Bronchial epithelial cell (primary cell): ENCODE results near the gene NUAK2. TPM values are rescaled to one million over a fixed set of nuclear protein-coding genes. Genes with fewer than 3 reads are reported as not detected.

Experiments
- DNase-seq: peaks from one replicate; pipeline ENCODE4 v3.0.0-alpha.2; 2010; ENCODE audit warnings: low read depth
- FAIRE-seq: peaks from 2 replicates; lab custom pipeline; 2011; peaks lifted over from hg19 to GRCh38; lab: Jason Lieb, UNC
- H3K27me3 ChIP-seq: 2 replicates; pipeline ENCODE4 v1.5.1; 2011; ENCODE audit warnings: low read length; ENCODE audit not compliant: control insufficient read depth, insufficient read depth
- H3K36me3 ChIP-seq: 2 replicates; pipeline ENCODE4 v1.5.1; 2011; ENCODE audit warnings: low read length; ENCODE audit not compliant: control insufficient read depth, insufficient read depth
- H3K4me3 ChIP-seq: 2 replicates; pipeline ENCODE4 v1.5.1; 2011; ENCODE audit warnings: mild to moderate bottlenecking, low read depth, low read length, control low read depth
- CTCF ChIP-seq: IDR thresholded peaks from 2 replicates; pipeline ENCODE4 v1.5.1; 2011; ENCODE audit warnings: mild to moderate bottlenecking, moderate library complexity, low read length, control low read depth, inconsistent platforms; ENCODE audit not compliant: insufficient read depth, severe bottlenecking
- total RNA-seq: library from RNA; depleted of rRNA; stranded (reverse); fragments of >200 nt; gene quantifications from 2 replicates; pipeline ENCODE4 v1.2.1, GENCODE V29; 2014

Gene NUAK2
- total RNA-seq, 1 donor from 2014 or later = 3.9 TPM

DNA sequence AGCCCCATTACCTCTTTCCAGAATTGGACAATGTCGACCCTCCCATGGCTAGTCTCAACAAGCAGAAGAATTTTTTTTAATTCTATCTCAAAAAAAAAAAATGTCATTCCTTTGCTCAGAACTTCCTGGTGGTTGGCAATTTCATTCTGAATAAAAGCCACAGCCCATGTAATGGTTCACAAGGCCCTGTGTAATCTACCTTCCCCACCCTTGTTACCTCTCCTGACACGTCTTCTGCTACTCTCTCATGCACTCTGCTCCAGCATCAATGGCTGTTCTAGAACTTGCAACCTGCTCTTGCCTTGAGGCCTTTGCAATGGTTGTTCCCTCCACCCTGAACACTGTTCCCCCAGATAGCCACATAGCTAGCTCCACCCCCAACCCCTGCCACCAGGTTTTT lies 25.4 kb downstream of the NUAK2 start:
- no peak overlapping the region for H3K4me3 ChIP-seq
- FAIRE-seq (no peak), DNase-seq (no peak)
- H3K36me3 ChIP-seq = no peaks in the 10 kb centered on the region
- no peak for TF ChIP-seq CTCF
- no peaks in the 10 kb centered on the region for H3K27me3 ChIP-seq

- no peak for FAIRE-seq
- H3K4me3 ChIP-seq = no peak overlapping the region
These were observed 26.6 kb downstream of the NUAK2 start for GRCh38 chr1:205294934-205295333.

GRCh38 chr1:205294175-205294917 lies 27.2 kb downstream of the NUAK2 start:
- H3K27me3 ChIP-seq = no peaks in the 10 kb centered on the region
- H3K4me3 ChIP-seq = no peak overlapping the region
- no peak for TF ChIP-seq CTCF
- DNase-seq (peak; percentile 86), FAIRE-seq (no peak)
- H3K36me3 ChIP-seq = no peaks in the 10 kb centered on the region

More at GRCh38 chr1:205294934-205295333, 26.6 kb downstream of the NUAK2 start:
- Histone ChIP-seq H3K36me3 (no peaks in the 10 kb centered on the region), H3K27me3 (no peaks in the 10 kb centered on the region)
- no peak for DNase-seq
- no peak for TF ChIP-seq CTCF

DNA sequence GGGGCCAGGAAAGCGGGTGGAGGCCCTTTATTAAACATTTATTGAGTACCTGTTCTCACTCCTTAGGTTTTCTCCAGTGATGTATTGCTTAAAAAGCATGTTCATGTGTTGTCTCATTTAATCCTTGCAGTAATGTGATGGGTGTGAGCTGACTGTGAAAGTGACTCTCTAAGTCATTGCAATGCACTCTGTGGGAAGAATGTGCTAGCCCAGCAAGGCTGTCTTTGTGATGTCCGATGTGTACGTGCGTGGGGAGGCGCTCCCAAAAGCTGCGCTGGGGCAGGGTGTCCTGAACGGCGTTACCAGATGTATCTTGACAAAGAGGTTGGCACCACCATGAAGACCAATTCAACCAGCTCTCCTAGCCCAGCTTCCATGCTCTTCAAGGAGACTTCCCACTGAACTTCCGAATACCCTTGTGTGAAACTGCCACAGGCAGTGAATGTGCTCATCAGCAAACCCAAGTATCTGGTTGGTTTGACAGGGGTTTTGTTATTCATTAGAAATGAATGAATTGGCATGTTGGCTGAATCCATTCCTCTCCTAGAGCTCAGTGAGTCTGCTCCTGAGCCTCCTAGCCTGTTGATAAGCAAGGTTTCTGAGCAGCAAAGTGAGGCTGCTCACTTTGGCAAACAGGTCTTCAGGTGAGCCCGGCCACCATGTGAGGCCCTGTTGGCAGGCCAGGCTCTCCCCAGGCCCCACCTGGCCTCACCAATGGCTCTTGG lies 28.0 kb downstream of the NUAK2 start:
- TF ChIP-seq CTCF = no peak
- FAIRE-seq (no peak), DNase-seq (no peak)
- Histone ChIP-seq H3K27me3 (no peaks in the 10 kb centered on the region), H3K36me3 (no peaks in the 10 kb centered on the region), H3K4me3 (no peak overlapping the region)

DNA sequence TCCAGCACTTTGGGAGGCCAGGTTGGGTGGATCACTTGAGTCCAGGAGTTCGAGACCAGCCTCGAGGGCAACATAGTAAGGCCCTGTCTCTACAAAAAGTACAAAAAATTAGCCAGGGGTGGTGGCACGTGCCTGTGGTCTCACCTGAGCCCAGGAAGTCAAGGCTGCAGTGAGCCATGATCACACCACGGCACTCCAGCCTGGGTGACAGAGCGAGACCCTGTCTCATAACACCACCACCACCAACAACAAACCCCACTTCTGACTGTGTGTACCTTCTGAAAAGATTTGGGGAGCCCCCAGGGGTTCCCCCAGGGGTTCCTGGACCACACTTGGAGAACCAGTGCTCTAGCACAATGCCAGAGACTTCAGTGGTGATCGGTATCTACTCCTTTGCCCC lies 29.9 kb downstream of the NUAK2 start:
- H3K27me3 ChIP-seq = no peaks in the 10 kb centered on the region
- H3K36me3 ChIP-seq = no peaks in the 10 kb centered on the region
- TF ChIP-seq CTCF = no peak
- H3K4me3 ChIP-seq = no peak overlapping the region
- FAIRE-seq (no peak), DNase-seq (no peak)
